Uterus (tissue), 2 donors: ENCODE measurements around the gene DNM3.
"Not testable (repeated sequence)": the region's sequence is repeated elsewhere in the genome, so short reads cannot be mapped to it uniquely, and the experiment has no call there.

Experiments
- POLR2A ChIP-seq, 2 donors: fragments of 450-650 bp; IDR thresholded peaks; one replicate each; pipeline ENCODE4 v1.6.1; 2016; ENCODE audit warnings: antibody characterized with exemption in 2 of 2, mild to moderate bottlenecking in 1 of 2, moderate library complexity in 1 of 2
- TF ChIP-seq, protein P1 (sequence below), 4 experiments: fragments of 200-600 bp in 2 of 4; fragments of 450-650 bp in 2 of 4; sonication (generic) in 2 of 4; IDR thresholded peaks; one replicate each; pipeline ENCODE4 v1.5.1; 2016 to 2019; ENCODE audit warnings: antibody characterized with exemption in 4 of 4, mild to moderate bottlenecking in 2 of 4, moderate library complexity in 1 of 4

DNA sequence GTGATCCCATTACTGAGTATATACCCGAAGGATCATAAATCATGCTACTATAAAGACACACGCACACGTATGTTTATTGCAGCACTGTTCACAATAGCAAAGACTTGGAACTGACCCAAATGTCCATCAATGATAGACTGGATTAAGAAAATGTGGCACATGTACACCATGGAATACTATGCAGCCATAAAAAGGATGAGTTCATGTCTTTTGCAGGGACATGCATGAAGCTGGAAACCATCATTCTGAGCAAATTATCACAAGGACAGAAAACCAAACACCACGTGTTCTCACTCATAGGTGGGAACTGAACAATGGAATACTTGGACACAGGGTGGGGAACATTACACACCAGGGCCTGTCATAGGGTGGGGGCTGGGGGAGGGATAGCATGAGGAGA, 466.2 kb downstream of the DNM3 start:
- not testable (repeated sequence) for TF ChIP-seq POLR2A (IDR thresholded peaks at IDR 0.05)
- TF ChIP-seq, protein P1, sequence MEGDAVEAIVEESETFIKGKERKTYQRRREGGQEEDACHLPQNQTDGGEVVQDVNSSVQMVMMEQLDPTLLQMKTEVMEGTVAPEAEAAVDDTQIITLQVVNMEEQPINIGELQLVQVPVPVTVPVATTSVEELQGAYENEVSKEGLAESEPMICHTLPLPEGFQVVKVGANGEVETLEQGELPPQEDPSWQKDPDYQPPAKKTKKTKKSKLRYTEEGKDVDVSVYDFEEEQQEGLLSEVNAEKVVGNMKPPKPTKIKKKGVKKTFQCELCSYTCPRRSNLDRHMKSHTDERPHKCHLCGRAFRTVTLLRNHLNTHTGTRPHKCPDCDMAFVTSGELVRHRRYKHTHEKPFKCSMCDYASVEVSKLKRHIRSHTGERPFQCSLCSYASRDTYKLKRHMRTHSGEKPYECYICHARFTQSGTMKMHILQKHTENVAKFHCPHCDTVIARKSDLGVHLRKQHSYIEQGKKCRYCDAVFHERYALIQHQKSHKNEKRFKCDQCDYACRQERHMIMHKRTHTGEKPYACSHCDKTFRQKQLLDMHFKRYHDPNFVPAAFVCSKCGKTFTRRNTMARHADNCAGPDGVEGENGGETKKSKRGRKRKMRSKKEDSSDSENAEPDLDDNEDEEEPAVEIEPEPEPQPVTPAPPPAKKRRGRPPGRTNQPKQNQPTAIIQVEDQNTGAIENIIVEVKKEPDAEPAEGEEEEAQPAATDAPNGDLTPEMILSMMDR (IDR thresholded peaks at IDR 0.05) = not testable (repeated sequence)
